ENCODE results near the gene AQP12A.

AQP12A gene

DNA sequence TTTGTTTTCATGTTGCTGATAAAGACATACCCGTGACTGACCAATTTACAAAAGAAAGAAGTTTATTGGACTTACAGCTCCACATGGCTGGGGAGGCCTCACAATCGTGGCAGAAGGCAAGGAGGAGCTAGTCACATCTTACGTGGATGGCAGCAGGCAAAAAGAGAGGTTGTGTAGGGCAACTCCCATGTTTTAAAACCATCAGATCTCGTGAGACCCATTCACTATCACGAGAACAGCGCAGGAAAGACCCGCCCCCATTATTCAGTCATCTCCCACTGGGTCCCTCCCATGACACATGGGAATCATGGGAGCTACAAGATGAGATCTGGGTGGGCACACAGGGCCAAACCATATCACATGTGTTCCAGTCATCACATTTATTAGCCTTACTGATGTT lies 16.8 kb downstream of the AQP12A start:
- no peak for DNase-seq (ENCODE audit: low read depth)

DNA sequence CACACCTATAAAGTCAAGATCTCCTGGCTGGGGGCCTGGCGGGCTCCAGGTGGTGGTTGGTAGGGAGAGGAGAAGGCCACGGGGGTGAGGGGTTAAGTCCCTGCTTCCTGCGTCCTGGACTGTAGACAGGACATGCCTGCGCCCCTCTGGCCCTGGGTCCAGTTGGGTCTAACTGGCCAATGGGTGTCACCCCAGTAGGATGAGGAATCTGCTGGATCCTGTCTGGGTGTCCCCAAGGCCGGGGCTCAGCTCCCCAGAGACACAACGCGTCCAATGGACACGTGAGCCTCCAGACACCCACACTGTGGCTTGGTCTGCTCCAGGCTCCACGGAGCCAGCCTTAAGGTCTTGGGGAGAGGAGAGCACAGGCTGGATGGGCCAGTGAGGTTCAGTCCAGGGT lies 19.6 kb downstream of the AQP12A start:
- no peak for DNase-seq (ENCODE audit: low read depth)

DNA sequence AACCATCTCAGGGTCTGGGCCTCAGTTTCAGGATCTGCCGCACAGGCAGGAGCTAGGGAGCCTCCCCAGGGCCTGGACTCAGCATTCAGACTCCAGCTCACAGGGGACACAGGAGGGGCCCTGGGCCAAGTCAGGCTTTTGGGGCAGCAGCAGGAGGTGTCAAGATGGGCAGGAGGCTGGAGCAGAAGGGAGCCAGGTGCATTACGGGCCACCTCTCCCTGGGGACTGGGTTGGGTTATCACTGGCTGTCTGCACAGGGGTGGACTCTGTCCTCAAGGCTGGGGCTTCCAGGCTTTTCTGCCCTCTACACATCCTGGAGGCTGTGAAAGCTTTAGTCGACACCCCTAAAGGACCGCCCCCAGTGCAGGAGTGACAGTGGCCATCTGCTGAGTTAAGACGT lies 20.0 kb downstream of the AQP12A start:
- DNase-seq (ENCODE audit: low read depth) = no peak

DNA sequence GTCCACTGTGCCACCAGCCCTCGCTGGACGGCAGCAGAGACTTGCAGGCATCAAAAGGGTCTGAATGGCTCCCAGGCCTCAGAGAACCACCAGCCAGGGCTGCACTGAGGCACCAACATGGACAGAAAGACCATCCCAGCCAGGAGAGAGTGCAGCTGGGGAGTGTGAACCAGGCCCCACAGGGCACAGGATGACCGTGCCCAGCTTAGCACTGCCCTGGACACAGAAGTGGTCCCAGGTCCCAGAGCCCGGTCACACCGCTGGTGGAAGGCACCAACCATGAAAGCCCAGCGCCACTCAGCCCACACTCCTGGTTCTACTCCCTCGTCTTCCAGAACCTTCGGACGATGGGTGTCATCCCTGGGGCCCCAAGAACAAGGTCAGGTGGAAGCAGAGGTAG lies 20.5 kb downstream of the AQP12A start:
- no peak for DNase-seq (ENCODE audit: low read depth)

DNA sequence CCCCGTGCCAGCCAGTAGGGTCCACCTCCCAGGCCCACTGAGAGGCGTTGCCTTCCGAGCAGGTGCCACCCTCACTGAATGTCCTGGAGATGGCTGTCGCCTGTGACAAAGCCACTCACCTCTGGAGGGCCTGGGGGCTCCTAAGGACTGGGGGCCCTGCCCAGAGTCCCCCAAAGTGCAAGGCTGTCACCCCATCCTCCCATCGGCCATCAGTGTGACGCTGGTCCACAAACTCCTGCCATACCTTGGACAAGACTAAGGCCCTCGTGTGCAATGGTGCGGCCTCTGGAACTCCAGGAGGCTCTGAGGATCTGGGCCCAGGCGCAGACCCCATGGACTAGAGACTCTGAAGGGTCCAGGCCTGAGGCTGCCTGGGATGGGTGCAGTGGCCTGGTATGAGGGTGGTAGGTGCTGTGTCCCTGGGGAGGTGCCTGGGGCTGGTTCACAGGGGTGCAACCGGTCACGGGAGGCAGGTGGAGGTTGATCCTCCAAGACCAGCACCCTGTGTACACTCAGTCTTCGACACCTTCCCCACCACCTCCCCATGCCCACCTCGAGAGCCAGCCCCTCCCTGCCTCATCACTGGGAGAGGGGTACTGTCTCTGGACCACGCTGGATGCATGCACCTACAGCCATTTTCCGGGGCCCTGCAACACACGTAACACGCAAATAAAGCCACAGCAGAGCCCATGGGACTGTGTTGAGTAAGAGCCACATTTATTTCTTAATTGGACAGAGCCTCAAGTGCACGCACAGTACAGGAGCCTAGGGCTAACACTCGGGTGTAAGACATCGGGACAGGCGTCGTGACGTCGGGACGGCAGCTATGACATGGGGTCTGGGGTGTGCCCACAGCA lies 21.6 kb downstream of the AQP12A start:
- no peak for DNase-seq (ENCODE audit: low read depth)

DNA sequence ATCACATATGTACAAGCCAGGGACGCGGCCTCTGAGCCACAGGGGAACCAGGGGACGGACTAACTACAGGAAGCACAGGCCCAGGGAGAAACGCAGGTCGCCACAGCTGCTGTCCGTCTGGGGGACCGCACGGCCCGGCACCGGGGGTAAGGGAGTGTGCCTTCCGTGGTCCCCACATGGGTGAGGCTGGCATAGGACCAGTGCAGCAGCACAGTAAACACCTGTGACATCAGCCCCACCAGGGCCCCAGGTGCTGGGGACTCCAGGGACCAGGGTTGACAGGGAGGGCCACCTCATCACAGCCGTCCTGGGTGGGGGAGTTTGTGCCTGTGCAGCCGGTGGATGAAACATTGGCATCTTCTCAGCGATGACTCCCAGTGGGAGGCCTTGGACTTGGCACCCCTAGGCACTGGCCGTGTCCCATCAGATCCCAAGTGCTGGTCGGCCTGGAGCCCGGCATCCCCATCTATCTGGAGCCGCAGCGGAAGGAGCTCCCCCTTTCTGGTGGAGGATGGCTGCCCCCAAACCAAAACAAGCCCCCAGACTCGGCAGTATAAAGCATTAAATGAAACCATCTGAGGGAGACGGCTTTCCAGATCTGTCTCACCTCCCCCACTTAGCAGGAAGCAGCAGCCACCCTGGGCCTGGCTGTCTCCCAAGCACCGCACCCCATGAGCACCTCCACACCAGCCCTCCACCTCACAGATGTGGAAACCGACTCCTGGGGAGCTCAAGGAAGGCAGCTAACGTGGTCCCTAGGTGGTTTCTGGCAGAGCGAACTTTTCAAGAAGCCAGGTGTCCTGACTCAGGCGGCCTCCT lies 22.5 kb downstream of the AQP12A start:
- DNase-seq (ENCODE audit: low read depth) = no peak

DNA sequence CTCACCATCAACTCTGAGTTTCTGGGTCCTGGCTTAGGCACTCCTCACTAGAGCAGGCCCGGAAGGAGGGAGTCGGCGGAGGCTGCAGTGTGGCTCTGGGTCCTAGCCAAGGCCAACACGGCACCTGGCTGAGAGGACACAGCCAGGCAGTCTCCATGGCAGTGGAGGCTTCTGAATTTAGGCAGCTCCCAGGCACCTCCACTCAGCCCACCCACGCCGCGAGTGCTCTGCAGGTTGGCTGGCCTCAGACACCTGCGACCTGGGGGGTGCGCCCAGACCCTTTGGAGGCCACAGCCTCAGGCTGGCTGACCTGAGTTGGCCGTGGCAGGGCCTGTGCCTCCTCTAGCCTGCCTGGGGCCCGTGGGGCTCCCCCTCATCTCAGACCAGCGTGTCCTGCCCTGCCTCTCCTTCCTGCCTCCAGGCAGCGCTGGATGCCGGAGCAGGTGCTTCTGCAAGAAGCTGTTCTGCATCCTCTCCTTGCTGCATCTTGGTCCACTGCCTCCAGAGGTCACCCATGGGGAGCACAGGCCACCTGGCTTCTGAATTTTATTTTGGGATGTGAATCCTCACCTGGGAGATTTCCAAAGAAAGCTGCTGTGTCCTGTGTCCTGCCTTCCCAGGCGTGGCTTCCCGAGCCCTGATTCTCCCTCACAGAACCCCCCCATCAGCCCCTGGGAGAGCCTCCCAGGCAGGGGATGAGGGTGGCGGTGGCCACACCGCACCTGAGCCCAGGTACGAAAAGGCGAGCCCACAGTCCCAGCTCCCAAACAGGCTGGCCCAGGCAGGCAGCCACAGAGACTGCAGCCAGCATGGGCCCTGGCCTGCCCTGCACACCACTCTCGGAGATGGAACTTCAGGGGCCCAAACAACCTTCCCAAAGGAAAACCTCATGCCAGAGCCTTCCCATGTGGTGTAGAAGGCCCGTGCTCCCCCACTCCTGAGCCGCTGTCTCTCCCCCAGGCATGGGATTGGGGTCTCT lies 23.4 kb downstream of the AQP12A start:
- no peak for DNase-seq (ENCODE audit: low read depth)

DNA sequence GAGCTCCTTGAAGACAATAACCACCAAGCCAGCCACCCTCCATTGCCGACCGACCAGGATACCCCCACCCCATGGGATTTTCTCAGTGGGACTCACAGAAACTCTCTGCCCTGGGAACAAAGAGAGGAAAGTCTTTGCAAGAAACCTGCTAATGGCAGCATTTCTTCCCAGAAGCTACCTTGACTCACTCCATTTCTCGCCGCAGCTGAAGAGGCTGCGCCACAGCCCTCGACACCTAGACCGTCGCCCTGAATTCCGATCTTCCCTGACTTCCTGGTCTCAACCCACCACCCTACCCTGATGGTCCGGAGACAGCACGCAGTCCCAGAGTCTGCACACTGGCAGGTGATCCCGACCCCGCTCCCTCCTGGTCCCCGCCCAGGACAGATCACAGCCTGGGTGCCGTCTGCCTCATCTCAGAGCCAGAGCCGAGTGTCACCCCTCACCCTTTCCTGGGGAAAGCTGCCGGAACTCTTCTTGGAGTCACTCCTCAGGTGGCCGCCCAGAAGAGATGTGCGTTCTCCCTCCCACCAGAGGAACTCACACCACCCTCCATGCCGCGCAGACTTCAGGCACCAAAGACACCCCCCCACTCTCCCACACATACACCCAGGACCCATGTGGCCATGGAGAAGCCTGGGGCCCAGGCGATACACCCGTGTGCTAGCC lies 24.6 kb downstream of the AQP12A start:
- no peak for DNase-seq (ENCODE audit: low read depth)

DNA sequence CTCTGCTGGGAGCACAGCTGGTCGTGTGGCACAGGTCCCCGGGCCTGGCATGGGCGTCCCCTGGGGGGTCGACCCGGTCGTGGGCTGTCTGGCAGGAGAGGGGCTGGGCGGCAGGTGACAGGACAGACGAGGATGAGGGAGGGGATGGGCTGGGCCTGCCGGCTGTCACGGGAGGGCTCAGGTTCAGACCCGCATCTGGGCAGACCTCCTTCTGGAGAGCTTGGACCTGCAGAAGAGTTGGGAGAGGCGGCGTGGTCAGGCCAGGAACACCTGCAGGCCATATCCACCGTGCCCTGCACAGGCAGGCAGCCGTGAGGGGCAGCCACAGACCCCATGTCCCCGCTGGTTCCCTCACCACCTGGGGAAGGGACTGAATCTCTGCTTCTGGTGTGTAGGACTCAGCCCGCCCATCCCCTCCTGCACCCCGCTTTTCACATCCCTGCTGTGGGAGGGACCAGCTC lies 25.5 kb downstream of the AQP12A start:
- no peak for DNase-seq (ENCODE audit: low read depth)

DNA sequence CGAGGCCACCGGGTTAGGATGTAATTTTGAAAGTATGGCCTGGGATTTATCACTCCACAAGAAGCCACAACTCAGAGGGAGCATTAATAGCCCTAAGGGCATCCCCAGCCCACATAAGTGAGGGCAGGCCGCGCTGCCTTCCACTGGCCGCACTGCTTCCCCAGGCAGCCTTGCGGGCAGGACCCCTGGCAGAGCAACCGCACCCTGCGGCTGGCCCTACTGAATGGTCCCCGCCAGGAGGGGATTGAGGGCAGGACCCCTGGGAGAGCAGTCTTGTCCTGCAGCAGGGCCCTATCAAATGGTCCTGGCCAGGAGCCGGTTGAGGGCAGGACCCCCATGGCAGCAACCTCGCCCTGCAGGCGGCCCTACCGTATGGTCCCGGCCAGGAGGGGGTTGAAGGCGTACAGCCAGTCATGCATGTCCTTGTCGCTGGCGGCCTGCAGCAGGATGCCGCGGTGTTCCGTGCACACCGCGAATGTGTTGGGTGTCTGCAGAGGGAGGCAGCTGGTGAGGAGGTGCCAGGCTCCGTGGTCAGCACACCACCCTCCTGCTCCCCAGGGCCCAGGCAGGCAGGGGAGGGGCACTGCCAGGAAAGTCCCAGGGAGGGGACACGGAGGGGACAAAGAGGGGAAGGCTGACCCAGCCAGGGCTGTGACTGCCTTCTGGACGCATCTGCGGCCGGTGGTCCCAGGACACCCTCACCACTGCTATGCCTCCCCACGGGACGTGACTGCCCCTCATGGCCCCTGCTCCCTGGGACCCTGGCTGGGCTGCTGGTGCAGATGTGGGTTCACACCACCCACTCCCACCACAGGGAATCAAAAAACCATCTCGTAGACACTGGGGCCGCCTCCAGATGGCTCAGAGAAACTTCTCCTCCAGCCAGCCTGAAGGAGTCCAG lies 26.3 kb downstream of the AQP12A start:
- DNase-seq (ENCODE audit: low read depth) = no peak

DNA sequence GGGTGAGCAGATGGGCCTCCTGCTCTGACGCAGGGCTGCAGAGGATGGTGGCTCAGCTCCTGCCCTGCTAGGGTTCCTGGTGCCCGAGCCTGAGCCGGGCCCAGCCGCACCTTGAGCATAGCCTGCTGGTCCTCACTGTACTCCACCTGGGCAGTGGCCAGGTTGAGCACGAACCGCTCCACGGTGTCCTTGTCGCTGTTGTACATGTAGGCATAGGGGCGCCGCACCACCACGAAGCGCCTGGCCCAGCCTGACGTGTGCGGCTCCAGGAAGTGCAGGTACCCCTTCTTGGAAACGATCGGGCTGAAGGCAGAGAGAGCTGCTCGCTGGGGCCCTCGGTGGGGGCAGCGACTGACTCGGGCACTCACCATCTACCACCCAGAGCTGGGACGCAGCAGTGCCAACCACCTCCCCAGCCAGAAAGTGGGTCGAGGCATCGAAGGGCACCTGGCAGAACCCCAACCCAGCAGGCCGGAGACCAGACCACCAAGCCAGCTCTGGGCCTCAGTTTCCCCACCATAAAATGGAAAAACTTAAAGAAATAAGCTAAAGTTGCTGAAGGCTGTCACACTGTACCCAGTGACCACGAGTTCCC lies 27.3 kb downstream of the AQP12A start:
- DNase-seq (ENCODE audit: low read depth) = no peak

DNA sequence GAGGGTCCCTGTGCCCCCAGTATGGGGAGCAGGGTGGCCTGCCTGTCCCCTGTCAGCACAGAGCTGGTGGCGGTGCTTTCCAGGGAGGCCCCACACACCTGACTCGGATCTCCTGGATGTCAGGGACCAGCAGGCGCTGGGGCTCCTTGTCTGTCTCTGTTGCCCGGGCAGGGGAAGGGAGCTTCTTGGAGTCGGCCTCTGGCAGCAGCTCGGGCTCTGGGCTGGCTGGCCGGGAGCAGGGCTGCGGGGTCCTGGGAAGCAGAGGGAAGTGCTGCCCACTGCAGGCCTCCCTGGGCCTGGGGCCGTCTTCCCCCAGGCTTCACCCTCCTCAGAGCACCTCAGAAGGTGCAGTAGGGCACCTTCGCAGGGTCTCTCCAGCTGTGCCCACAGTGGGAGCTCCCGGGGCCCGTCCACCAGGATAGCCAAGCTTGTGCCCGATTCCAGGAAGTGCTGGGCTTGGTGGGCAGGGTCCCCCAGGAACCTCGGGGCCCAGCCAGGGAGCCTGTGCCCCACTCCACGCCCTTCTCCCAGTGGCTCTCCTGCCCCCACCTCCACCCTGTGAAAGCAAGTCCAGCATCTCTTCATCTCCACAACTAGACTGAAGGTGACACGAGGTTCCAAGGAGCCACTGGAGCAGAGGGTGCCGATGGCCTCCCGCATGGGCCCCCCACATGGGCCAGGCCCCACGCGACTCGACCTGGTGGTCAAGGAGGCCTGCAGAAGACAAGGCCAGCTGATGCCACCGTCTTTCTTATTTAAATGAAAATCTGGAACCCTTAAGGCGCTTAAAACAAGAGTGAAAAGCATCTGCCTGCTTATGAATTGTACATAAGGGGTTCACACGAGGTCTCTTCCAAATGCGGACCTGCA lies 28.2 kb downstream of the AQP12A start:
- no peak for DNase-seq (ENCODE audit: low read depth)

DNA sequence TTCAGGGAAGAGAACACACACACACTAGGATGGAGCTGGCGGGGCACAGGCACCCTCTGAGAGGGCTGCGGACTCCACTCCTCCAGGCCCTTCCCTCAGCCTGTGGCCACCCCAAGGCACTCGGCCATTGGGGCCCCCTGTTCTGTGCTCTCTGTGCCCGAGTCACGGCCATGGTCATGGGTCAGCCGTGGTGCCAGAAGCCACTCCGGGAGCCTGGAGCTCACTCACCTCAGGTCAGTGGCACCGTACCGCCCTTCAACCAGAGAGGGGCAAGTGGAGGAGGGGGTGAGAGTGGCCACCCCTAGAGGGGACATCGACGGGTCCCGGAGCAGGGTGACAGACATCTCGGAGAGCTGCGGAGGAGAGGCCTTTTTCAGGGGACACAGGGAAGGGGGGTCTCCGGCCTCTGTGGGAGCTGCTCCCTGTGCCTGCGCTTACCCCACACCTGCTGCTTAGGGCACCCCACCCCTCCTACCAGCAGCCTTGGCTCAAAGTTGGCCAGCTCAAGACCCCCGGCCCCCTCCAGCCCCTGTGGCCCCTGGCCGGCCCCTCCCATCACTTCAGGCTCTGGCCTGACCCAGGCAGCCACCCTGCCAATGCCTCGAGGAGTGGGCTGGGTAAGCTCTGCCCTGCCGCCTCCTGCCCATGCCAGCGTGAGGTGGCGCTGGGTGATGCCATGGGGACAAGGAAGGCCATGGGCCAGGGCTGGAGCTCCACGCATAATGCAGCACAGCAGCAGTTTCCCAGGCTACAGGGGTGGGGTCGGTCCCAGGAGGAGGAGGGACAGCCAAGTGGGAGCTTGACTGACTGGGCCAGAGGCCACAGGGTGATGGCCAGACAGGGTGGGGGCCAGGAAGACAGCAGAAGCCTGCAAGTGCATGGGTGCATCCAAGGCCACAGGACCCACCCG lies 29.3 kb downstream of the AQP12A start:
- DNase-seq (ENCODE audit: low read depth) = no peak

DNA sequence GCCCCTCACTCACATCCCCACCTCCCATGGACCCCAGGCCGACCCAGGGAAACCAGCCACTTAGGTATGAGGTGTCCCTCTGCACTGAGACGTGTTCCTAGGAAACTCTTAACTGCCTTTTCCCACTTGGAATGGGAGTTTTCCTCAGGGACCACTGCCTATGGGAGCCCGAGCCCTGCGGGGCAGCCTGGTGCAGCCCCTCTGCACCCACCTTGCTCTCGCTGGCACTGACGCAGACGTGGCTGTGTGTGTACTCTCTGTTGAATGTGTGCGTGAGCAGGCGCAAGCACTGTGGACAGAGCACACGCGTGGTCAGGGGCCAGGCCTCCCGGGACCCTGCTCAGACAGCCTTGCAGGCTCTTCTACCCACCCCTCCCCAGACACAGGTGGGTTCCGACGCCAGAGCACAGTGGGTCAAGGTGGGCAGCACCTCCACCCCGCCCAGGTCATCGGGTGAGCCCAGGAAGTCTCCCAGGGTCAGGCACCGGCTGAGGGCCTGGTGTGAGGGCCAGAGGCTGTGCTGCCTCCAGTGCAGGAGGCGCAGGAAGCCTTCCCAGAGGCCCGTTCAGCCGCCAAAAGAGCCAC lies 30.0 kb downstream of the AQP12A start:
- DNase-seq (ENCODE audit: low read depth) = no peak

DNA sequence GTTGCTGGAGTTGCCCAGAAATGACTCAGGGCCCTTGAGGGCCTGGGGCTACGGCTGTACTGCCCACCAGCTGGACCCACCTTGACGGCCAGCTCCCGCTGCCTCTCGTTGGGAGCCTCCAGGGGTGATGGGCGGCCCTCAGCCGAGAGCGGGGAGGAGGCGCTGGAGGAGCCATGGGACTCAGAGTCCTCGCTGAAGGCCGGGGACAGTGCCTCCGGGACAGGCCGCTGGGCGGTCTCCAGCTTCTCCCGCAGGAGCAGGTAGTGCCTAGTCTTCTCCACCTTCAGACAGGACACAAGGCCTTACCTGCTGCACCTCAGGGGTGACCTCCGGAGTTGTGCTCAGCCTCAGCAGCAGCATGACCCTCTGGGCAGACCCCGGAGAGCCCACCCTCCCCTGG lies 30.7 kb downstream of the AQP12A start:
- DNase-seq (ENCODE audit: low read depth) = no peak

DNA sequence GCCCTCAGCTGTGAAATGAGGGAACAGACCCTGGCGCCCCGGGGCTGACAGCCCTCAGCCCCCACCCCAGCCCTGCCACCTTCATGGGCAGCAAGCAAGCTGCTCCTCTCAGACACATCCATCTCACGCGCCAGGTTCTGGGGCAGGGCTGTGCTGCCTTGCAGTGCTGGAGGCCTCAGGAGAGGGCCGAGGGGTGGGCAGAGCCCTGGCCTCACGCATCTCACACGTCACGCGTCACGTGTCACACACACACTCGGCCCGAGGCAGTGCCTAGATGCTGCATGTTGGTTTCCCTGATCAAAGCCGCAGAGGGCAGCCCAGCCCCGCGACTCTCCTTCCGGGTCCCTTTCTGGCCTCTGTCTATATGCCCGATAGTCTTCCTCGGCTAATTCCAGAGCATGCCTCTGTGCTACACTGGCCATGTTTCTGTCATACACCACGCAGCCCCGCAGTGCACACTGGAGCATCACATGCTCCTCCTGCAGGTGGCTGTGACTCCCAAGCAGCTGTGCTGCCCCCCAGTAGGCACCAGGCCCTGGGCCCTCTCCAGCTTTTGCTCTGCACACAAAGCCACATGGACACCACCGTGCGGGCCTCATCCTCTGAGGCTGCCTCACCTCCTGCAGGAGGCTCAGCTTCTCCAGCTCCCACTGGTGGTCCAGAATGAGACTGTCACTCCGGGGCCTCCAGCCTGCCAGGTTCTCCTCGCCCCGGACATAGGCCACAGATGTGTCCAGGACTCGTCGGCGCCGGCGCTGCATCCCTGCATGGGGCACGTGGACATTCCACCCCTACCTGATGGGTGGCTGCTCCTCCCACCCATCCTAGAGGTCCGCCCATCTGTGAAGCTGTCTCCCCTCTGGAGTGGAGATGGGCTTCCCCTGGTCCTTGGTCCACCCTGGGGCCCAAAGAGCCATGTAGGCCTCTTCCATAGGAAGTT lies 31.4 kb downstream of the AQP12A start:
- no peak for DNase-seq (ENCODE audit: low read depth)
